Stimulated activated CD4-positive, alpha-beta T cell treated with anti-CD3 and anti-CD28 coated beads, Interleukin-2, amount 100 ng/mL, for 24 hours (primary cell): Measurements from ENCODE around the gene SLAMF1.
"Not testable (repeated sequence)": the region's sequence is repeated elsewhere in the genome, so short reads cannot be mapped to it uniquely, and the experiment has no call there.

Experiments
- DNase-seq, 2 donors: peaks; one replicate each; pipeline ENCODE4 v3.0.0-alpha.2; 2020

SLAMF1 gene

GRCh38 chr1:160588468-160588867 lies 58.4 kb downstream of the SLAMF1 start:
- no peak for DNase-seq

- DNase-seq: no peak
Measured at GRCh38 chr1:160584784-160585183, 62.1 kb downstream of the SLAMF1 start.

- not testable (repeated sequence) for DNase-seq
Measured at GRCh38 chr1:160582976-160583375, 63.9 kb downstream of the SLAMF1 start.

GRCh38 chr1:160581961-160582360 lies 64.9 kb downstream of the SLAMF1 start:
- DNase-seq: no peak

- no peak for DNase-seq
Measured at GRCh38 chr1:160580221-160580812, 66.5 kb downstream of the SLAMF1 start.

GRCh38 chr1:160579216-160579701 lies 67.6 kb downstream of the SLAMF1 start, which contains the start of gene CD84:
Gene CD84, minus strand, starts transcription at chr1:160579496. Its CDS starts 59 bp downstream, at chr1:160579437.
- no peak for DNase-seq

GRCh38 chr1:160578525-160579191 lies 68.2 kb downstream of the SLAMF1 start:
- no peak for DNase-seq

- no peak for DNase-seq
Measured at GRCh38 chr1:160578175-160578524, 68.7 kb downstream of the SLAMF1 start.

- no peak for DNase-seq
Measured at GRCh38 chr1:160577671-160578070, 69.2 kb downstream of the SLAMF1 start.

GRCh38 chr1:160576884-160577283 lies 70.0 kb downstream of the SLAMF1 start:
- DNase-seq: no peak

GRCh38 chr1:160576390-160576789 lies 70.5 kb downstream of the SLAMF1 start:
- peak; percentile 51 to 58 for DNase-seq

GRCh38 chr1:160575112-160575664 lies 71.7 kb downstream of the SLAMF1 start:
- DNase-seq: no peak

- no peak for DNase-seq
Measured at GRCh38 chr1:160570840-160571239, 76.0 kb downstream of the SLAMF1 start.

GRCh38 chr1:160569806-160570205 lies 77.0 kb downstream of the SLAMF1 start:
- no peak for DNase-seq

- DNase-seq: peak; percentile 62 to 76
Measured at GRCh38 chr1:160567858-160568682, 78.8 kb downstream of the SLAMF1 start.

GRCh38 chr1:160567341-160567740 lies 79.5 kb downstream of the SLAMF1 start:
- no peak for DNase-seq

GRCh38 chr1:160565564-160565963 lies 81.3 kb downstream of the SLAMF1 start:
- no peak for DNase-seq

GRCh38 chr1:160563230-160563629 lies 83.6 kb downstream of the SLAMF1 start:
- not testable (repeated sequence) for DNase-seq

- not testable (repeated sequence) for DNase-seq
Measured at GRCh38 chr1:160562745-160563144, 84.1 kb downstream of the SLAMF1 start.

- no peak for DNase-seq
Measured at GRCh38 chr1:160560806-160561205, 86.0 kb downstream of the SLAMF1 start.

- no peak for DNase-seq
Measured at GRCh38 chr1:160560045-160560705, 86.7 kb downstream of the SLAMF1 start.

GRCh38 chr1:160559437-160559836 lies 87.4 kb downstream of the SLAMF1 start:
- not testable (repeated sequence) for DNase-seq
